OCI-LY7 (cell line): ENCODE data around the gene PRX. TPM values are rescaled to one million over a fixed set of nuclear protein-coding genes. Genes with fewer than 3 reads are reported as not detected.
A peak's percentile ranks its signal among the peaks of the same experiment; 100 is the strongest.

ENCODE experiments used
- BruUV-seq: library from RNA; stranded (reverse); fragments of 400-500 nt; replicated peaks from 2 replicates; lab custom pipeline; 2021; lab: Mats Ljungman, UMichigan
- CTCF ChIA-PET: fragments of 300-600 bp; sonication (Branson Sonifier 250); formaldehyde crosslinking; loops from one replicate; lab custom pipeline; 2022; ENCODE audit warnings: antibody characterized with exemption; ENCODE audit not compliant: unreplicated experiment; lab: Charles Lee
- POLR2A ChIA-PET: fragments of 300-600 bp; sonication (Branson Sonifier 250); formaldehyde crosslinking; loops from one replicate; lab custom pipeline; 2022; ENCODE audit warnings: antibody characterized with exemption; lab: Charles Lee
- DNase-seq: peaks from one replicate; pipeline ENCODE4 v3.0.0-alpha.2; 2015; ENCODE audit warnings: low spot score
- H2AFZ ChIP-seq: fragments of 200-600 bp; sonication (generic), shearing (Covaris generic); 2 replicates; pipeline ENCODE4 v1.6.1; 2014; ENCODE audit warnings: mild to moderate bottlenecking, antibody characterized with exemption, low read length, moderate library complexity
- H3K27ac ChIP-seq: fragments of 200-600 bp; sonication (generic); 2 replicates; pipeline ENCODE4 v1.5.1; 2014; ENCODE audit warnings: mixed run types, low read depth, mild to moderate bottlenecking, moderate library complexity, low read length, inconsistent platforms; ENCODE audit not compliant: poor library complexity, severe bottlenecking
- H3K36me3 ChIP-seq: fragments of 200-600 bp; sonication (generic); 2 replicates; pipeline ENCODE4 v1.6.1; 2014; ENCODE audit warnings: mild to moderate bottlenecking, antibody characterized with exemption, low read length, moderate library complexity, mixed read lengths; ENCODE audit not compliant: insufficient read depth
- H3K4me1 ChIP-seq: fragments of 200-600 bp; sonication (generic); 2 replicates; pipeline ENCODE4 v1.5.1; 2014; ENCODE audit warnings: mild to moderate bottlenecking, low read length; ENCODE audit not compliant: insufficient read depth, poor library complexity, severe bottlenecking
- H3K4me2 ChIP-seq: fragments of 200-600 bp; sonication (generic); 2 replicates; pipeline ENCODE4 v1.6.1; 2014; ENCODE audit warnings: mild to moderate bottlenecking, low read length
- H3K4me3 ChIP-seq: fragments of 200-600 bp; sonication (generic); 2 replicates; pipeline ENCODE4 v1.5.1; 2014; ENCODE audit warnings: mild to moderate bottlenecking, low read depth, low read length; ENCODE audit not compliant: poor library complexity, severe bottlenecking
- H3K79me2 ChIP-seq: fragments of 200-600 bp; sonication (generic); 2 replicates; pipeline ENCODE4 v1.6.1; 2016; ENCODE audit warnings: low read depth, mild to moderate bottlenecking, low read length, moderate library complexity, mixed read lengths; ENCODE audit not compliant: insufficient read depth
- H3K9me2 ChIP-seq: fragments of 200-600 bp; sonication (generic); 2 replicates; pipeline ENCODE4 v1.6.1; 2016; ENCODE audit warnings: mild to moderate bottlenecking, low read length, mixed read lengths; ENCODE audit not compliant: insufficient read depth
- H3K9me3 ChIP-seq: fragments of 200-600 bp; sonication (generic); 2 replicates; pipeline ENCODE4 v1.6.1; 2014; ENCODE audit warnings: mild to moderate bottlenecking, mixed run types, low read length, mixed read lengths
- H4K20me1 ChIP-seq: fragments of 200-600 bp; sonication (generic); 2 replicates; pipeline ENCODE4 v1.6.1; 2014; ENCODE audit warnings: mild to moderate bottlenecking, antibody characterized with exemption, low read length, moderate library complexity, mixed read lengths; ENCODE audit not compliant: insufficient read depth
- EZH2phosphoT487 ChIP-seq: fragments of 200-600 bp; sonication (generic); IDR thresholded peaks from 2 replicates; pipeline ENCODE4 v1.6.1; 2018; ENCODE audit warnings: low read depth, borderline replicate concordance, mild to moderate bottlenecking, mixed run types, antibody characterized with exemption, low read length, moderate library complexity, mixed read lengths
- intact Hi-C: fragments of 100-400 bp; cut with micrococcal nuclease; formaldehyde crosslinking; loops from one replicate; pipeline ENCODE4 v1.10.0; 2022; ENCODE audit not compliant: unreplicated experiment
- total RNA-seq, 2 experiments: library from RNA; depleted of rRNA in 1 of 2; stranded (reverse); fragments of >200 nt in 1 of 2; shearing (Covaris generic) in 1 of 2; gene quantifications; 2 replicates each; pipeline ENCODE4 v1.2.3, GENCODE V29; 2014 to 2022
- TF ChIP-seq, protein P1 (sequence below): fragments of 200-600 bp; sonication (generic); conservative IDR thresholded peaks from 2 replicates; pipeline ENCODE4 v1.5.1; 2014; ENCODE audit warnings: mild to moderate bottlenecking, antibody characterized with exemption, low read length, moderate library complexity, mixed read lengths

Gene PRX
- total RNA-seq, 2 experiments from 2014 or later: 2.2 to 4.9 TPM

DNA sequence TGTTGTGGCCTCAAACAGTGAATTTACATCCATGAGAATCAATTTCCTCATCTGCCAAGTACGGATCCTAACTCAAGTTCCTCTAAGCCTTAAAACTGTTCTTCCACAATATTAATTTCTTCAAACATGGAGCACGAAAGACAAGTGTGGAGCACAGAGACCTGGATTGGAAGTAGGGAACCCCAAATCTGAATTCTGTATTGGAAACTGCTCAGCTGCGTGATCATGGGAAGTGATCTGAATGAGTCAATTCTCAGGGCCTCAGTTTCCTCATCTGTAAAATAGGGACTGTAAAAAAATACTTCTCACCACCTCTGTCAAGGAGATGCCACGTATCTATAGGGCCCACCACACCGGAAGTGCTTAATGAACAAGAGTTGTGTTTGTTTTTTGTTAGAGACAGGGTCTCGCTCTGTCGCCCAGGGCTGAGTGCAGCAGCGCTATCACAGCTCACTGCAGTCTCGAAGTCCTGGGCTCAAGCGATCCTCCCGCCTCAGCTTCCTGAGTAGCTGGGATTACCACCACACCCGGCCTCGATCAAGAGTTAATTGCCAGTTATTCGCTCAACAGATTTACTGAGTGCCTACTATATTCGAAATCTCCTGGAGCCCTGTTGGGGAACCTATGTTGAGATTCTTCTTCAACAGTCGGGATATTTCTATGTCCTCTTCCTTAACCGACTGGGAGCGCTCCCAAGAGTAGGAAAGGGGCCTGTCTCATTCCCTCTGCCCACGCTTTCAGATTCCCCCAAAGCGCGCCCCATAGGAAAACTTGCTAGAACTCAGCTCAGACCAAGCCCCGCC lies 29.4 kb upstream of the PRX start:
- Histone ChIP-seq H3K9me3 (no peaks in the 10 kb centered on the region), H3K79me2 (peaks cover 28% of the 10 kb centered on the region), H3K4me3 (peak overlapping the region; percentile 85), H3K36me3 (peaks cover 28% of the 10 kb centered on the region), H4K20me1 (no peaks in the 10 kb centered on the region), H3K27ac (peak overlapping the region; percentile 70), H3K4me1 (peaks cover 21% of the 10 kb centered on the region), H3K4me2 (peak overlapping the region; percentile 91), H2AFZ (peak overlapping the region; percentile 16; the same call in 1 of the 2 replicates), H3K9me2 (no peaks in the 10 kb centered on the region)
- BruUV-seq: TSS peak; percentile 75
- ChIA-PET CTCF (no interaction called here), POLR2A (interaction anchor here (0.6 to 1.6 kb wide), 9 partner anchors 10 to 95 kb away, joined by 3 to 8 read pairs (median 7); partner anchors contain the start of gene SERTAD1)
- peak; percentile 68 for DNase-seq
- TF ChIP-seq, protein P1, sequence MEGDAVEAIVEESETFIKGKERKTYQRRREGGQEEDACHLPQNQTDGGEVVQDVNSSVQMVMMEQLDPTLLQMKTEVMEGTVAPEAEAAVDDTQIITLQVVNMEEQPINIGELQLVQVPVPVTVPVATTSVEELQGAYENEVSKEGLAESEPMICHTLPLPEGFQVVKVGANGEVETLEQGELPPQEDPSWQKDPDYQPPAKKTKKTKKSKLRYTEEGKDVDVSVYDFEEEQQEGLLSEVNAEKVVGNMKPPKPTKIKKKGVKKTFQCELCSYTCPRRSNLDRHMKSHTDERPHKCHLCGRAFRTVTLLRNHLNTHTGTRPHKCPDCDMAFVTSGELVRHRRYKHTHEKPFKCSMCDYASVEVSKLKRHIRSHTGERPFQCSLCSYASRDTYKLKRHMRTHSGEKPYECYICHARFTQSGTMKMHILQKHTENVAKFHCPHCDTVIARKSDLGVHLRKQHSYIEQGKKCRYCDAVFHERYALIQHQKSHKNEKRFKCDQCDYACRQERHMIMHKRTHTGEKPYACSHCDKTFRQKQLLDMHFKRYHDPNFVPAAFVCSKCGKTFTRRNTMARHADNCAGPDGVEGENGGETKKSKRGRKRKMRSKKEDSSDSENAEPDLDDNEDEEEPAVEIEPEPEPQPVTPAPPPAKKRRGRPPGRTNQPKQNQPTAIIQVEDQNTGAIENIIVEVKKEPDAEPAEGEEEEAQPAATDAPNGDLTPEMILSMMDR: no peak
- no peak for TF ChIP-seq EZH2phosphoT487
- intact Hi-C loops: loop anchor here (1.0 kb wide), 1 partner anchor 17 kb away; the partner anchor contains the start of gene SERTAD1

DNA sequence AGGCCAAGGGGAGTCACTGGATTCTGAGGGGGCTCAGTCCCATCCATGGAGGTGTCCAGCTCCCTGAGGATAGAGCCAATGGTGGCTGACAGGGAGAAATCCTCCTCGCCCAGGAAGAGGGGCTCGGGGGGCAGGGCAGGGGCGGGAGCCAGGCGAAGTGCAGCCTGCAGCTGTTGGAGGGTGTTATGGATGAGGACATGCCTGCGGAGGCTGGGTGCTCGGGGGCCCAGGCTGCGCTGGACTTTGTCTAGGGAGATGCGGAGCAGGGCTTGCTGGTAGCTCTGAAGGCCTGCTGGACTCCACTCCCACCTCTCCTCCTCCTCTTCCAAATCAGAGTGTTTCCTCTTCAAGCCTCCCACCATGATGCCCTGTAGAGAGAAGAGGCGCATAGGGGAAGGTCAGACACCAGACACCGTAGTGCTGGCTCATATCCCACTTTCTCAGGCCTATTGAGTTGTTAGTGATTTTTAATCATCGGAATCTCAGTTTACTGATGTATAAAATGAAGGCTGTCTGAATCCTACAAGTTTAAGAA lies 28.6 kb upstream of the PRX start:
- Histone ChIP-seq H3K9me2 (no peaks in the 10 kb centered on the region), H4K20me1 (no peaks in the 10 kb centered on the region), H3K4me3 (peak overlapping the region; percentile 85), H3K27ac (peak overlapping the region; percentile 70), H3K9me3 (no peaks in the 10 kb centered on the region), H2AFZ (no peak overlapping the region), H3K36me3 (peaks cover 28% of the 10 kb centered on the region), H3K4me2 (peak overlapping the region; percentile 91), H3K79me2 (peaks cover 28% of the 10 kb centered on the region), H3K4me1 (peaks cover 21% of the 10 kb centered on the region)
- BruUV-seq: no TSS peak
- TF ChIP-seq, protein P1: no peak
- no peak for TF ChIP-seq EZH2phosphoT487
- intact Hi-C loops: no loop called here
- DNase-seq: no peak
- ChIA-PET POLR2A (no interaction called here), CTCF (no interaction called here)
